Panc1 (cell line): ENCODE measurements around the gene MEGF11. TPM values are rescaled to one million over a fixed set of nuclear protein-coding genes. Genes with fewer than 3 reads are reported as not detected.
"Not testable (repeated sequence)": the region's sequence is repeated elsewhere in the genome, so short reads cannot be mapped to it uniquely, and the experiment has no call there.

Source experiments
- ATAC-seq: fragments of 200-7000 bp; cut with Tn5 transposase; 2 replicates; pipeline ENCODE4 v1.9.1; 2020; ENCODE audit warnings: mild to moderate bottlenecking, moderate library complexity
- BruUV-seq: library from RNA; stranded (reverse); fragments of 400-500 nt; replicated peaks from 2 replicates; lab custom pipeline; 2021; lab: Mats Ljungman, UMichigan
- CTCF ChIA-PET: fragments of 300-600 bp; sonication (Branson Sonifier 250); formaldehyde crosslinking; loops from one replicate; lab custom pipeline; 2022; ENCODE audit warnings: antibody characterized with exemption; lab: Charles Lee
- POLR2A ChIA-PET: fragments of 300-600 bp; sonication (Branson Sonifier 250); formaldehyde crosslinking; loops from one replicate; lab custom pipeline; 2022; ENCODE audit warnings: antibody characterized with exemption; lab: Charles Lee
- DNase-seq: peaks from one replicate; pipeline ENCODE4 v3.0.0-alpha.2; 2010; ENCODE audit warnings: low read depth, low spot score
- H3K27ac ChIP-seq: 2 replicates; pipeline ENCODE4 v1.5.1; 2011; ENCODE audit warnings: mild to moderate bottlenecking, low read length, inconsistent platforms
- H3K27me3 ChIP-seq: fragments of 200-500 bp; sonication (Bioruptor generic); 2 replicates; pipeline ENCODE4 v1.6.0; 2014; ENCODE audit warnings: low read length, inconsistent platforms; ENCODE audit not compliant: control insufficient read depth, insufficient read depth
- H3K36me3 ChIP-seq: fragments of 200-500 bp; sonication (Bioruptor generic); 2 replicates; pipeline ENCODE4 v1.5.1; 2014; ENCODE audit warnings: inconsistent platforms, mild to moderate bottlenecking, low read length, moderate library complexity; ENCODE audit not compliant: control insufficient read depth, insufficient read depth
- H3K4me1 ChIP-seq: 2 replicates; pipeline ENCODE4 v1.5.1; 2011; ENCODE audit warnings: inconsistent platforms, mild to moderate bottlenecking, low read length, moderate library complexity; ENCODE audit not compliant: control insufficient read depth, insufficient read depth
- H3K4me3 ChIP-seq, 2 experiments: 2 replicates each; pipeline ENCODE4 v1.5.1; 2011 to 2012; ENCODE audit warnings: low read depth in 2 of 2, low read length in 2 of 2, mild to moderate bottlenecking in 2 of 2, inconsistent platforms in 1 of 2, moderate library complexity in 1 of 2
- H3K9me3 ChIP-seq: fragments of 200-500 bp; sonication (Bioruptor generic); 2 replicates; pipeline ENCODE4 v1.5.1; 2014; ENCODE audit warnings: low read depth, mild to moderate bottlenecking, inconsistent platforms, low read length, moderate library complexity; ENCODE audit not compliant: control insufficient read depth, insufficient read depth
- CTCF ChIP-seq: fragments of 450-650 bp; IDR thresholded peaks from 2 replicates; pipeline ENCODE4 v1.5.1; 2017; ENCODE audit warnings: mild to moderate bottlenecking
- POLR2AphosphoS5 ChIP-seq: IDR thresholded peaks from 2 replicates; pipeline ENCODE4 v1.6.1; 2012; ENCODE audit warnings: mild to moderate bottlenecking, low read depth, low read length, moderate library complexity
- SIN3A ChIP-seq: IDR thresholded peaks from 2 replicates; pipeline ENCODE4 v1.6.1; 2012; ENCODE audit warnings: low read depth, mild to moderate bottlenecking, low read length, moderate library complexity, borderline replicate concordance; ENCODE audit not compliant: insufficient read depth
- TCF7L2 ChIP-seq: IDR thresholded peaks from 2 replicates; pipeline ENCODE4 v1.6.1; 2011; ENCODE audit warnings: mild to moderate bottlenecking, low read depth, low read length, inconsistent platforms
- in situ Hi-C: cut with HindIII; loops from 2 replicates; pipeline ENCODE4 v1.10.0; 2016; ENCODE audit warnings: low sequenced_read_pairs, low pct_unique_long_range_greater_than_20kb
- intact Hi-C: fragments of 100-400 bp; cut with micrococcal nuclease; formaldehyde crosslinking; loops from one replicate; pipeline ENCODE4 v1.10.0; 2022; ENCODE audit not compliant: unreplicated experiment
- total RNA-seq: library from RNA; stranded (reverse); gene quantifications from one replicate; pipeline ENCODE4 v1.2.1, GENCODE V29; 2021; ENCODE audit not compliant: unreplicated experiment
- TF ChIP-seq, protein P1 (sequence below), 2 experiments: IDR thresholded peaks; 2 replicates each; pipeline ENCODE4 v1.6.1; 2011 to 2012; ENCODE audit warnings: low read depth in 2 of 2, control low read depth in 1 of 2, low read length in 1 of 2, mild to moderate bottlenecking in 1 of 2, moderate library complexity in 1 of 2; ENCODE audit not compliant: insufficient read depth in 1 of 2

The MEGF11 gene
- total RNA-seq, 1 experiment from 2014 or later = 0.95 TPM

GRCh38 chr15:65979316-65979715, 274.2 kb downstream of the MEGF11 start:
- Histone ChIP-seq H3K27me3 (peaks cover 9% of the 10 kb centered on the region), H3K9me3 (no peaks in the 10 kb centered on the region), H3K36me3 (no peaks in the 10 kb centered on the region), H3K4me1 (no peaks in the 10 kb centered on the region; the same call in 1 of the 2 replicates), H3K27ac (no peak overlapping the region), H3K4me3 (no peak overlapping the region)
- BruUV-seq = no TSS peak
- intact Hi-C loops (no loop called here), in situ Hi-C loops (no loop called here)
- TF ChIP-seq, protein P1, sequence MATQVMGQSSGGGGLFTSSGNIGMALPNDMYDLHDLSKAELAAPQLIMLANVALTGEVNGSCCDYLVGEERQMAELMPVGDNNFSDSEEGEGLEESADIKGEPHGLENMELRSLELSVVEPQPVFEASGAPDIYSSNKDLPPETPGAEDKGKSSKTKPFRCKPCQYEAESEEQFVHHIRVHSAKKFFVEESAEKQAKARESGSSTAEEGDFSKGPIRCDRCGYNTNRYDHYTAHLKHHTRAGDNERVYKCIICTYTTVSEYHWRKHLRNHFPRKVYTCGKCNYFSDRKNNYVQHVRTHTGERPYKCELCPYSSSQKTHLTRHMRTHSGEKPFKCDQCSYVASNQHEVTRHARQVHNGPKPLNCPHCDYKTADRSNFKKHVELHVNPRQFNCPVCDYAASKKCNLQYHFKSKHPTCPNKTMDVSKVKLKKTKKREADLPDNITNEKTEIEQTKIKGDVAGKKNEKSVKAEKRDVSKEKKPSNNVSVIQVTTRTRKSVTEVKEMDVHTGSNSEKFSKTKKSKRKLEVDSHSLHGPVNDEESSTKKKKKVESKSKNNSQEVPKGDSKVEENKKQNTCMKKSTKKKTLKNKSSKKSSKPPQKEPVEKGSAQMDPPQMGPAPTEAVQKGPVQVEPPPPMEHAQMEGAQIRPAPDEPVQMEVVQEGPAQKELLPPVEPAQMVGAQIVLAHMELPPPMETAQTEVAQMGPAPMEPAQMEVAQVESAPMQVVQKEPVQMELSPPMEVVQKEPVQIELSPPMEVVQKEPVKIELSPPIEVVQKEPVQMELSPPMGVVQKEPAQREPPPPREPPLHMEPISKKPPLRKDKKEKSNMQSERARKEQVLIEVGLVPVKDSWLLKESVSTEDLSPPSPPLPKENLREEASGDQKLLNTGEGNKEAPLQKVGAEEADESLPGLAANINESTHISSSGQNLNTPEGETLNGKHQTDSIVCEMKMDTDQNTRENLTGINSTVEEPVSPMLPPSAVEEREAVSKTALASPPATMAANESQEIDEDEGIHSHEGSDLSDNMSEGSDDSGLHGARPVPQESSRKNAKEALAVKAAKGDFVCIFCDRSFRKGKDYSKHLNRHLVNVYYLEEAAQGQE (IDR thresholded peaks at IDR 0.05; ENCODE audit: insufficient read depth in 1 of 2, low read depth in 2 of 2, low read length in 1 of 2) = no peak
- TF ChIP-seq POLR2AphosphoS5 = no peak
- no peak for TF ChIP-seq CTCF
- no peak for TF ChIP-seq TCF7L2
- no peak for TF ChIP-seq SIN3A
- CTCF ChIA-PET = no interaction called here
- no peak for DNase-seq
- POLR2A ChIA-PET = no interaction called here
- ATAC-seq = no peak

- in situ Hi-C loops (no loop called here), intact Hi-C loops (no loop called here)
- CTCF ChIA-PET = no interaction called here
- POLR2A ChIA-PET = no interaction called here
- no peaks in the 10 kb centered on the region; the same call in 1 of the 2 replicates for H3K4me1 ChIP-seq
- H3K27me3 ChIP-seq = peaks cover 9% of the 10 kb centered on the region
- H3K4me3 ChIP-seq = no peak overlapping the region
- TF ChIP-seq SIN3A (no peak), TCF7L2 (no peak), POLR2AphosphoS5 (no peak), CTCF (no peak)
- TF ChIP-seq, protein P1 (IDR thresholded peaks at IDR 0.05; ENCODE audit: insufficient read depth in 1 of 2, low read depth in 2 of 2, low read length in 1 of 2) = no peak
- no peaks in the 10 kb centered on the region for H3K9me3 ChIP-seq
- no TSS peak for BruUV-seq
- no peak for DNase-seq
- no peak overlapping the region for H3K27ac ChIP-seq
- ATAC-seq = no peak
- no peaks in the 10 kb centered on the region for H3K36me3 ChIP-seq
Measured at GRCh38 chr15:65978110-65978509, 275.4 kb downstream of the MEGF11 start.

- POLR2A ChIA-PET, H3K27me3 ChIP-seq, DNase-seq, H3K9me3 ChIP-seq, H3K4me3 ChIP-seq, H3K36me3 ChIP-seq, ATAC-seq, CTCF ChIA-PET, intact Hi-C loops, BruUV-seq, H3K27ac ChIP-seq, H3K4me1 ChIP-seq, in situ Hi-C loops: not testable (repeated sequence)
Measured at GRCh38 chr15:65976196-65976595, 277.4 kb downstream of the MEGF11 start.
